HepG2 (cell line): ENCODE measurements around the gene FALEC. TPM values are rescaled to one million over a fixed set of nuclear protein-coding genes. Genes with fewer than 3 reads are reported as not detected.

Experiments used
- AKAP8 ChIP-seq: sonication (generic); formaldehyde crosslinking; IDR thresholded peaks from 2 replicates; pipeline ENCODE4 v1.5.1; 2020; ENCODE audit warnings: mild to moderate bottlenecking, missing genetic modification reagents
- ATF6 ChIP-seq: sonication (generic); formaldehyde crosslinking; conservative IDR thresholded peaks from 2 replicates; pipeline ENCODE4 v1.4.0; 2020; ENCODE audit warnings: missing genetic modification reagents
- HDAC1 ChIP-seq: sonication (generic); formaldehyde crosslinking; IDR thresholded peaks from 2 replicates; pipeline ENCODE4 v1.5.1; 2020; ENCODE audit warnings: mild to moderate bottlenecking, missing genetic modification reagents
- HMGXB4 ChIP-seq, 2 experiments: sonication (generic) in 1 of 2; formaldehyde crosslinking in 1 of 2; IDR thresholded peaks; 2 replicates each; pipeline versions ENCODE4 v1.4.0 to v1.6.1; 2018 to 2020; ENCODE audit warnings: missing genetic modification reagents in 2 of 2, borderline replicate concordance in 1 of 2, low read depth in 1 of 2, mild to moderate bottlenecking in 1 of 2, missing biosample characterization in 1 of 2
- NFIB ChIP-seq: sonication (generic); formaldehyde crosslinking; IDR thresholded peaks from 2 replicates; pipeline ENCODE4 v1.9.0; 2021; ENCODE audit warnings: missing genetic modification reagents, mild to moderate bottlenecking, borderline replicate concordance
- PCBP2 ChIP-seq: fragments of 200-400 bp; formaldehyde crosslinking; optimal IDR thresholded peaks from 2 replicates; pipeline ENCODE3; 2018; ENCODE audit warnings: low read length, low read depth; ENCODE audit not compliant: poor library complexity, severe bottlenecking
- PRPF4 ChIP-seq: fragments of 200-400 bp; formaldehyde crosslinking; IDR thresholded peaks from 2 replicates; pipeline ENCODE4 v1.6.1; 2016; ENCODE audit warnings: low read length, low read depth; ENCODE audit not compliant: poor library complexity, severe bottlenecking
- RAD51 ChIP-seq: fragments of 450-650 bp; IDR thresholded peaks from 2 replicates; pipeline ENCODE4 v1.6.1; 2016; ENCODE audit warnings: borderline replicate concordance
- RARA ChIP-seq: IDR thresholded peaks from 2 replicates; pipeline ENCODE4 v1.6.1; 2016; ENCODE audit warnings: missing genetic modification reagents, missing compliant biosample characterization
- SMC3 ChIP-seq: IDR thresholded peaks from 2 replicates; pipeline ENCODE4 v1.6.1; 2011; ENCODE audit warnings: low read length, improper control_type of control experiment
- TOE1 ChIP-seq: sonication (generic); formaldehyde crosslinking; IDR thresholded peaks from 2 replicates; pipeline ENCODE4 v1.4.0; 2020; ENCODE audit warnings: mild to moderate bottlenecking, missing genetic modification reagents
- ZNF282 ChIP-seq: fragments of 450-650 bp; IDR thresholded peaks from 2 replicates; pipeline ENCODE4 v1.6.1; 2018; ENCODE audit not compliant: partially characterized antibody
- ZNF343 ChIP-seq: sonication (generic); formaldehyde crosslinking; IDR thresholded peaks from 2 replicates; pipeline ENCODE4 v1.4.0; 2020; ENCODE audit warnings: mild to moderate bottlenecking, missing genetic modification reagents
- ZNF430 ChIP-seq: sonication (generic); formaldehyde crosslinking; IDR thresholded peaks from 2 replicates; pipeline ENCODE4 v1.9.0; 2021; ENCODE audit warnings: mild to moderate bottlenecking, missing genetic modification reagents
- ZNF761 ChIP-seq: sonication (generic); formaldehyde crosslinking; conservative IDR thresholded peaks from 2 replicates; pipeline ENCODE4 v1.4.0; 2020; ENCODE audit warnings: mild to moderate bottlenecking, missing genetic modification reagents
- polyA plus RNA-seq, 8 experiments: library from polyadenylated mRNA; depleted of rRNA in 3 of 8; stranded (reverse) in 7 of 8; unstranded in 1 of 8; fragments of >200 nt; fragmentation: Illumina TruSeq in 4 of 8; extraction: Trizol in 4 of 8; gene quantifications; 2 replicates each; pipeline versions ENCODE4 v1.2.1 to v1.2.3, GENCODE V29; 2011 to 2016; ENCODE audit warnings: low read depth in 4 of 8, missing spikeins in 1 of 8, mixed read lengths in 1 of 8; ENCODE audit not compliant: insufficient read depth in 1 of 8
- total RNA-seq, 5 experiments: library from RNA; depleted of rRNA; stranded (reverse); fragments of >200 nt; fragmentation: Illumina TruSeq; extraction: Trizol; gene quantifications; 2 replicates each; pipeline ENCODE4 v1.2.3, GENCODE V29; 2016; ENCODE audit warnings: low read depth in 1 of 5
- TF ChIP-seq, protein P1 (sequence below): IDR thresholded peaks from 2 replicates; pipeline ENCODE4 v1.6.1; 2016; ENCODE audit warnings: mild to moderate bottlenecking
- TF ChIP-seq, protein P2 (sequence below), 2 experiments: IDR thresholded peaks; 2 replicates each; pipeline ENCODE4 v1.6.1; 2011 to 2012; ENCODE audit warnings: low read length in 2 of 2, borderline replicate concordance in 1 of 2, low read depth in 1 of 2, mild to moderate bottlenecking in 1 of 2, moderate library complexity in 1 of 2
- TF ChIP-seq, protein P3 (sequence below): sonication (generic); formaldehyde crosslinking; IDR thresholded peaks from 2 replicates; pipeline ENCODE4 v1.5.0; 2020; ENCODE audit warnings: mild to moderate bottlenecking, missing genetic modification reagents, moderate library complexity

Gene FALEC
- total and polyA plus RNA-seq, 2 of the 13 experiments (the other 11 are each of a cell fraction or from before 2014, with no cell fraction given) = 0.33 to 0.71 TPM

DNA sequence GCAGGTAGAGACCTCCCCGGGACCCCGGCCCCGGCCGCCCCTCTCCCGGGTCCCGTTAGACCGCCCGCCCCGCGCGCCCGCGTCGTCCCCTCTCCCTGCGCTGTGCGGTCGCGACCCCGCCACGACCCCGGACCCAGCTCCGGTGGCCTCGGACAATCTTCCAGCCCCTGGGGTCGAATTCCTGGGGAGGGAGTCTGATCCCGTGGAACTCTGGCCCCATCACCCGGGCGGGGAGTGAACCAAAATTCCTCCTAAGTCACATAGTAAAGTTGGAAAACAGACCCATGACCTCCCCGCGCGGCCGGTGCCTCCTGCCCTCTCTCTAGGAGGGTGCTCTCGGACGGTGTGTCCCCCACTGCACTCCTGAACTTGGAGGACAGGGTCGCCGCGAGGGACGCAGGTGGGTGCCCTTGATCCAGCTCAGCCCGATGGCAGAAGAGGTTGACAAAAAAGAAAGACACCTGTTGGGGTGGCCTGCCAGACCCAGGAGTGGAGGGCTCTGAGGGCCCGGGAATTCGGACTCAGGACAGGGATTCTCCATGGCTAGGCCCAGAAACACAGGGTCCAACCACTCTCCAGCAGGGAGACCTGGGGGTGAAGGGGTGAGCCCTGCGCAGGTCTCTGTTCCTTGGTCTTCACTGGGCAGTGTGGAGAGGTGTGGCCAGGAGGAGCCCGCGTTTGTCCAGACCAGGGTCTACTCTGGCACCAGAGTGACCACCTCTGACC, 34.1 kb downstream of the FALEC start (continued):
- no peak for TF ChIP-seq SMC3
- TF ChIP-seq ZNF430 = no peak
- TF ChIP-seq HMGXB4 (CRISPR knock-in tag; IDR thresholded peaks at IDR 0.05; ENCODE audit: borderline replicate concordance in 1 of 2, low read depth in 1 of 2) = no peak
- no peak for TF ChIP-seq NFIB
- TF ChIP-seq, protein P1, sequence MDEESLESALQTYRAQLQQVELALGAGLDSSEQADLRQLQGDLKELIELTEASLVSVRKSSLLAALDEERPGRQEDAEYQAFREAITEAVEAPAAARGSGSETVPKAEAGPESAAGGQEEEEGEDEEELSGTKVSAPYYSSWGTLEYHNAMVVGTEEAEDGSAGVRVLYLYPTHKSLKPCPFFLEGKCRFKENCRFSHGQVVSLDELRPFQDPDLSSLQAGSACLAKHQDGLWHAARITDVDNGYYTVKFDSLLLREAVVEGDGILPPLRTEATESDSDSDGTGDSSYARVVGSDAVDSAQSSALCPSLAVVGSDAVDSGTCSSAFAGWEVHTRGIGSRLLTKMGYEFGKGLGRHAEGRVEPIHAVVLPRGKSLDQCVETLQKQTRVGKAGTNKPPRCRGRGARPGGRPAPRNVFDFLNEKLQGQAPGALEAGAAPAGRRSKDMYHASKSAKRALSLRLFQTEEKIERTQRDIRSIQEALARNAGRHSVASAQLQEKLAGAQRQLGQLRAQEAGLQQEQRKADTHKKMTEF (CRISPR knock-in tag) = 0 out of 2 replicates have a peak, but pooled peaks have one; percentile 51
- TF ChIP-seq TOE1 = no peak
- TF ChIP-seq RARA = peak; percentile 43; the same call in 1 of the 2 replicates
- TF ChIP-seq PCBP2 = no peak
- no peak; the same call in 1 of the 2 replicates for TF ChIP-seq AKAP8 (CRISPR knock-in tag)
- TF ChIP-seq, protein P2, sequence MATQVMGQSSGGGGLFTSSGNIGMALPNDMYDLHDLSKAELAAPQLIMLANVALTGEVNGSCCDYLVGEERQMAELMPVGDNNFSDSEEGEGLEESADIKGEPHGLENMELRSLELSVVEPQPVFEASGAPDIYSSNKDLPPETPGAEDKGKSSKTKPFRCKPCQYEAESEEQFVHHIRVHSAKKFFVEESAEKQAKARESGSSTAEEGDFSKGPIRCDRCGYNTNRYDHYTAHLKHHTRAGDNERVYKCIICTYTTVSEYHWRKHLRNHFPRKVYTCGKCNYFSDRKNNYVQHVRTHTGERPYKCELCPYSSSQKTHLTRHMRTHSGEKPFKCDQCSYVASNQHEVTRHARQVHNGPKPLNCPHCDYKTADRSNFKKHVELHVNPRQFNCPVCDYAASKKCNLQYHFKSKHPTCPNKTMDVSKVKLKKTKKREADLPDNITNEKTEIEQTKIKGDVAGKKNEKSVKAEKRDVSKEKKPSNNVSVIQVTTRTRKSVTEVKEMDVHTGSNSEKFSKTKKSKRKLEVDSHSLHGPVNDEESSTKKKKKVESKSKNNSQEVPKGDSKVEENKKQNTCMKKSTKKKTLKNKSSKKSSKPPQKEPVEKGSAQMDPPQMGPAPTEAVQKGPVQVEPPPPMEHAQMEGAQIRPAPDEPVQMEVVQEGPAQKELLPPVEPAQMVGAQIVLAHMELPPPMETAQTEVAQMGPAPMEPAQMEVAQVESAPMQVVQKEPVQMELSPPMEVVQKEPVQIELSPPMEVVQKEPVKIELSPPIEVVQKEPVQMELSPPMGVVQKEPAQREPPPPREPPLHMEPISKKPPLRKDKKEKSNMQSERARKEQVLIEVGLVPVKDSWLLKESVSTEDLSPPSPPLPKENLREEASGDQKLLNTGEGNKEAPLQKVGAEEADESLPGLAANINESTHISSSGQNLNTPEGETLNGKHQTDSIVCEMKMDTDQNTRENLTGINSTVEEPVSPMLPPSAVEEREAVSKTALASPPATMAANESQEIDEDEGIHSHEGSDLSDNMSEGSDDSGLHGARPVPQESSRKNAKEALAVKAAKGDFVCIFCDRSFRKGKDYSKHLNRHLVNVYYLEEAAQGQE (IDR thresholded peaks at IDR 0.05; ENCODE audit: borderline replicate concordance in 1 of 2, low read depth in 1 of 2, low read length in 2 of 2) = no peak
- peak; percentile 44 for TF ChIP-seq HDAC1
- no peak for TF ChIP-seq PRPF4
- no peak; the same call in 1 of the 2 replicates for TF ChIP-seq ZNF343
- no peak for TF ChIP-seq ZNF761 (CRISPR knock-in tag)
- no peak for TF ChIP-seq RAD51
- TF ChIP-seq, protein P3, sequence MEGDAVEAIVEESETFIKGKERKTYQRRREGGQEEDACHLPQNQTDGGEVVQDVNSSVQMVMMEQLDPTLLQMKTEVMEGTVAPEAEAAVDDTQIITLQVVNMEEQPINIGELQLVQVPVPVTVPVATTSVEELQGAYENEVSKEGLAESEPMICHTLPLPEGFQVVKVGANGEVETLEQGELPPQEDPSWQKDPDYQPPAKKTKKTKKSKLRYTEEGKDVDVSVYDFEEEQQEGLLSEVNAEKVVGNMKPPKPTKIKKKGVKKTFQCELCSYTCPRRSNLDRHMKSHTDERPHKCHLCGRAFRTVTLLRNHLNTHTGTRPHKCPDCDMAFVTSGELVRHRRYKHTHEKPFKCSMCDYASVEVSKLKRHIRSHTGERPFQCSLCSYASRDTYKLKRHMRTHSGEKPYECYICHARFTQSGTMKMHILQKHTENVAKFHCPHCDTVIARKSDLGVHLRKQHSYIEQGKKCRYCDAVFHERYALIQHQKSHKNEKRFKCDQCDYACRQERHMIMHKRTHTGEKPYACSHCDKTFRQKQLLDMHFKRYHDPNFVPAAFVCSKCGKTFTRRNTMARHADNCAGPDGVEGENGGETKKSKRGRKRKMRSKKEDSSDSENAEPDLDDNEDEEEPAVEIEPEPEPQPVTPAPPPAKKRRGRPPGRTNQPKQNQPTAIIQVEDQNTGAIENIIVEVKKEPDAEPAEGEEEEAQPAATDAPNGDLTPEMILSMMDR = peak; percentile 49
- TF ChIP-seq ZNF282 = no peak
- no peak for TF ChIP-seq ATF6
